ENCODE results near the gene TSPEAR.
A peak's percentile ranks its signal among the peaks of the same experiment; 100 is the strongest.
"Not testable (repeated sequence)": the region's sequence is repeated elsewhere in the genome, so short reads cannot be mapped to it uniquely, and the experiment has no call there.

Gene TSPEAR

DNA sequence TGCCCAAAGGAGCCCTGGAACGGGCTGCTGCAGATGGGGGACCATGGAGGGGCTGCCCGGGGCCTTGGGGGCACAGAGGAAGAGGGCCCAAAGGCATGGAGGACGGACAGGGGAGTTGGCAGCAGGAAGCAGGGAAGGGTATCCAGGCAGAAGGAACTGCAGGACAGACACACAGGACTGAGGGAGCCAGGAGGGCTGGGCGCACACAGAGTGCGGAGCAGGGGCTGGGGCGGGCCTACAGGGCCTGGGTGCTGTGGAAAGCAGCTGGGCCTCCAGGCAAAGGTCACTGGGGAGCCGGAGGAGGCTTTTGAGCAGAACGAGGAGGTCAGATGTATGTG lies 199.5 kb downstream of the TSPEAR start:
- no peak for DNase-seq

DNA sequence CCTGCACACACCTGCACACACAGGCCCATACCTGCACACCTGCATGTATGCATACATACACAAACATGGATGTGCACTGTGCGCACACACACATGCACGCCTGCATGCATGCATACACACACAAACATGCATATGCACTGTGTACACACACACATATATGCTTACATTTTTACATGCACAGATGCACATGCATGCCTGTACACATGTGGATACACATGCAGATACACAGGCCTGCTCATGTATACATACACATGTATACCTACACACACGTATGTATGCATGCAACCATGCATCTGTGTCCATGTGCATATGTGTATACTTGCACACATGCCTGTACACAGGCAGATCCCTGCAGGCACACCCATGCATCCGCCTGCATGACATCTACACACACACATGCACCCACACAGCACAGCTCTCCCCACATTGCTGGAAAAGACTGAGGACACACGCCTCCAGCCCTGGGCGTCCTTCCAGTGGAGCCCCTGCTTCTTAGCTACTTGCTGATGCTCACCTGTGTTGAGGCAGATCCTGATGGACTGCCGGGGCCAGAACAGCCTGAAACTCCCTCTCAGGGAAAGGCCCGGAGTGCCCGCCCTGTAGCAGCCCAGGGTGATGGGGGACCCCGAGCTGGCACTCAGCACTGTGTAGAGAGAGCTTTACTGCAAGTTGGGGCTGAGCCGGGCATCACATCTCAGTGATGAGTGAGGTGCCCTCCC lies 200.0 kb downstream of the TSPEAR start:
- DNase-seq = no peak

DNA sequence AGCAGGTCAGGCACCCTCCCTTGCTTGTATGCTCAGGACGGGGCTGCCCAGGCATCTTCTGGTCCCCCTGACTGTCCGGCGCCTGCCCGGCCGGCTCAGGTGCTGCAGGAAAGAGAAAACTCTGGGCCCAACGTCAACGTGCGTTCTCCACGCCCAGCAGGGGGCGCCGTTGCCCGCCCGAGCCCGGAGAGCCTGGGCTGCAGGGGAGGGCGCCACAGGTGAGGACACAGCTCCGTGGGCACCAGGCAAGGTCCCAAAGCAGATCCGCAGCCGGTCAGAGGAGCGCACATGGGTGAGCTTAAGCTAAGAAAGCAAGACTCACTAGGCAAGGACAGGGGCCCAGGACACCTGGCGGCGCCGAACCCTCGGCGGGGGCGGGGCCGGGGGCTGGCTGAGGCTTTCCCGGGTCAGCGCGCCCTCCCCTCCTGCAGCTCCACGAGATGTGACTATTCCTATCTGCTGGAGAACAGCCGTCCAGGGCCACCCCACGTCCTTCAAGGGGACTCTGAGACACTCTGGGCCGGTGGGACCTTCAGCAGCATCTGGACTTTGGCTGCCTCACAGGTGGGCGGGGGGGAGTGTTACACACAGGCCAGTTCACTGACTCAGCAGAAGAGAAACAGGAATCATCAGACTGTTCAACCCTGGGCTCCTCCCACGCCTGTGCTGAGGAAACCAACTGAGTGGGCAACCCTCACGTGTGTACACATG lies 200.7 kb downstream of the TSPEAR start:
- DNase-seq = peak; percentile 51

DNA sequence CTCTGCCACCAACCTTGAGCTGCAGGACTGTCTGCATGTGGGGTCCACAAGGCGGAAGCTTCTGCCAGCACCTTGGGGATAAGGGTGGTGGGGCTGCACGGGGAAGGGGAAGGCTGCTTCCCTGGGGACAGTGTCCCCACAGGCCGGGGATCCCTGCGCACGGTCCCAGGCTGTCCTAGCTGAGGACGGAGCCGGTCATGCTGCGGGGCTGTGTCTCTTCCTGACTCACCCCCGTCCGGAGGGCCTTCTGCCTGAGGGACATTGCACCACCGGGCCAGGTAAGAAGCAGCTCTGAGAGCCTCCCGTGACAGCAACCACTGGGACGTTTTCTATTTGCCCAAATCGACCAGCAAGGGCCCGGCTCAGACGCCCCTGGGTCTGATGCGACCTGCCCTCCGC lies 201.3 kb downstream of the TSPEAR start:
- DNase-seq = no peak

DNA sequence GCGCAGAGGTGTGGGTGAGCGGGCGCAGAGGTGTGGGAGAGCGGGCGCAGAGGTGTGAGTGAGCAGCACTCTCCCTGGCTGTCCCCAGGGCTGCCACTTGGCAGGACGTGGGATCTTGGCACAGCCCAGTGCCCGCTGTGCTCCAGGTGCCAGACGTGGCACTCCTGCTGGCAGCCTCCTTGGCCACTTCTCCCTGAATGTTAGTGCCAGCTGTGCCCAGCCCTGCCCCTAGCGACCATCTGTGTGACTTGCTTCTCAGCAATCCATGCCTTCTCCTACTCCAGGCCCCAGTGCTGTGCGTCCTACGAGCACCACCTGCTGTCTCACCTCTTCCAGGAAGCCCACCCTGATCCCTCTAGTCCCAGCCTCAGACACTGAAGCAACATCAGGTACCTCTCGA lies 201.8 kb downstream of the TSPEAR start:
- DNase-seq = no peak

DNA sequence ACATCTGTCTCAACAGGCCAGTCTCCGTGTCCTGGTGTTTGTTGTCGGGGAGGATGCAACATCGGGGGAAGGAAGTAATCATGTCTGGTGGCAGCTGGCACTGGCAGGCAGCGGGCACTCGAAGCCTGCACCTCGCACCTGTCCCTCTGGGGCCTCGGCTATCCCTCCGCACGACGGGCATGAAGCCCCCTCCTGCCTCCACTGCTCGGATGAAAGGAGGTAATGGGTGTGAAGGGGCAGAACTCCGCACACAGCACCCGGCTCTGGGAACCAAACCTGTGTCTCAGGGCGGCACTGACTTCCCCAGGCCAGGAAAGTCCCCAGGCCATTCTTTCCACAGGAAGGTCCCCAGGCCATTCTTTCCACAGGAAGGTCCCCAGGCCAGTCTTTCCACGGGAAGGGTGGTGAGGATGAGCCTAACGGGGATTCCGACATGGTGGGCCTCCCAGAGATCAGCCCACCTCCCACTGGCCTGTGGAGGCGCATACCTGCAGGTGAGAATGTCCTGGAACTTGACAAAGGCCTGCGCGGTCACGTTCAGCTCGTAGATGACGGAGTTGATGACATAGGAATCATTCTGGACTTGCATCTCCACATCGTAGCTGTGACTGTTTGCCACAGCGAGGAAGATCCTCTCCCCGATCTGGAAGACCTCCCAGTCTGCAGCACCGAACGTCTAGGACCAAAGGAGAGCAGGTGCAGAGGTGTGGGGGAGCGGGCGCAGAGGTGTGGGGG lies 202.5 kb downstream of the TSPEAR start:
- DNase-seq = no peak

DNA sequence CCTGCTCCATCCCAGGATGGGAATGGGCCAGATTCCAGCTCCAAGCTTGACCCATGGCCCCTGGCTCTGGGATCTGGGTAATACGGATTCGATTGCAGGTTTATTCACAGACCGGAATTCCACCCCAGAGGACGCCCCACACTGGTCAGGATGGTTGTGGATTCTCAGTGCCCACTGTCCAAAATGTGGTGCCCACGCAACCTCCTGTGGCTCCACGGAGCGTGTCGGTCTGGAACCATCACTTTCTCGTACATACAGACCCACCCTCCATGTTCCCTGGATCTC lies 203.0 kb downstream of the TSPEAR start:
- no peak for DNase-seq

DNA sequence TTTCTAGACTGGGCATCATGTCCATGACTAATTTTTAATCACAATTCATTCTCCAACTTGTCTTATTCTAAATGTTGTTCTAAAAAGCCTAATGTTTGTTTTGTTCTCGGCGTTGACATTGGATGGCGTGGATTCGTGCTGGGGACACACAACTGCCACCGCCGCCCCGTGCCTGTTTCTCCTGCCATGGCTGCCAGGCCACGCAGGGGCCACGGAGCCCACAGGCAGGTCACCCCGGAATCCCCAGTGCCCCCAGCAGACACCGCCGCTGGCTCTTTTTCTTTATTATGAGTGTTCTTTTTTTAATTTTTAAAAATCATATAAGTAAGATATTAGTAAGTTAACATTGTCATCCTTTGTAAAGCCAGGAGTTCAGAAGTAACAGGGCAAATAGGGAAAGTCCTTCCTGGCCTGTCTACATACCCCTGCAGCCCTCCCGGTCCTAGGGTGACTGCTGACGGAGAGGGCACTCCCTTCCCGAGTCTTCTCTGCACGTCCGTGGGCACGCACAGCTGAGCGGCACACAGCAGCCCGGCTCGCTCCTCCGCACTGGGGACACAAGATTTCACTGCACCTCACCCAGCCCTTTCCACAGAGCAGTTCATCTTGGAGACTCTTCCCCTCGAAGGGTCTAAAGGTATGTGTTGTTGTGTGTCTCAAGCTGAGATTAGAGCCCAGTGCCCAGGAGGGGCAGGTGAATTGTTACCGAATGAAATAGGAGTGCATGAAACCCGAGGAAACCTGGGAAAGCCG lies 203.5 kb downstream of the TSPEAR start:
- no peak for DNase-seq

DNA sequence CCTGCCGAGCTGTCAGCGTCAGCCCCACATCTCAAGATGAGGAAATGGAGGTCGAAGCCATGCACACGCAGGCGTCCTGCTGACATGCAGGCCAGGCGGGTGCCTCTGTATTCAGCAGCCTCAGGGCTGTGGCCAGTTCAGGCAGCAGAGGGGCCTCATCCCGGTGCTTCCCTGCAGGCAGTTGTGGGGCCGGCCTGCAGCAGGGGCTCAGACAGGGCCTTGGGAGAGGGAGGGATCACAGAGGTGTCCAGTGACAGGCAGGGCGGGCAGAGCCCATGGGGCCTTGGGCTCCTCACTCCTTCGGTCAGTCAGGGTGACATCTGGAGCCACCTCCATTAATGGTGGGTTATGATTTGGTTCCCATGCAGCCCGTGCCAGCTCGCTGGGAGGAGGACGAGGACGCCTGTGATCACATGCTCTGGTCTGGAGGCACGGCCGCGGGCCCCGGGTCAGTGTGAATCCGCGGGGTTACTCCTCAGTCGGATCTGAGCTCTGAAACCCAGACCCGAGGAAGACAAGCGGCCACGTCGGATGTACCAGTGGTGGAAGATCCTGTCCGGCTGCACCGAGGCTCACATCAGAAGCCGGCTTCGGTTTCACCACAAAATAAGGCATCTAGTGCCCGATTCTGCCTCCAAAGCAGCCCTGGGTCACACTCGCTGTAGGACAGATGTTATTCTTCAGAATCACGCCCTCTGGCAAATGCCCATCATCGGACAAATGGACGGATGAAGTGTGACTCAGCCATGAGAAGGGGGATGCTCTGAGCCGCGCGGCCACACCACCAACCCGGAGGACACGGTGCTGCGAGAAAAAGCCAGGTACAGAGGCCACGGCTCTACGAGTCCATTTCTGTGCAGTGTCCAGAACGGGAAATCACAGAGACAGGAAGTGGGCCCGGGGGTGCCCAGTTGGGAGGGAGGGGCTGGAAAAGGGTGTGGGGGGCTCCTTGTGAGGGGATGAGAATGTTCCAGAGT lies 204.8 kb downstream of the TSPEAR start:
- DNase-seq = no peak

DNA sequence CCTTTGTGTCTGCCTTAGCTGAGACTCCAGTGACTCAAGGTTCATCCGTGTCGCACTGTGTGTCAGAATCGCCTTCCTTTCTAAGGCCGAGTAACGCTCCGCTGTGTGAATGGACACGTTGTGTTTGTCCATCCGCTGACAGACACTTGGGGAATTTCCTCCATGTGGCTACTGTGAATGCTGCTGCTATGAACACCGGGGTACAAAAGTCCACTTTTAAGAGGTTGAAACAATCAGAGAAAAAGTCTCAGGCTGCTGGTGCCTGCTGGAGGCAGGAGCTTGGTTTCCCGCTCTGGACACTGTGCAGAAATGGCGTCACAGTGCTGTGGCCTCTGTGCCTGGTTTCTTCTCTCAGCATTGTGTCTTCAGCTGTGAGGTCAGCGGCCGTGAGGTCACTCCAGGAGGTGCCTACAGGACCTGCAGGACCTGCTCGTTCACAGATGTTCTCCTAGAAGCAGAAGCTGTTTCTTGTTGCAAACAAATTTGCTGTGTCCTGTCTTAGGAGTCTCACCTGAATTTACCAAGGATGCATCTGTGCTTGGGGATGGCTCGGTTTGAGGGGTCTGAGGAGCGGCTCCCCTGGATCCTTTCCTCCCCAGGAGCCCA lies 205.6 kb downstream of the TSPEAR start:
- DNase-seq = no peak

DNA sequence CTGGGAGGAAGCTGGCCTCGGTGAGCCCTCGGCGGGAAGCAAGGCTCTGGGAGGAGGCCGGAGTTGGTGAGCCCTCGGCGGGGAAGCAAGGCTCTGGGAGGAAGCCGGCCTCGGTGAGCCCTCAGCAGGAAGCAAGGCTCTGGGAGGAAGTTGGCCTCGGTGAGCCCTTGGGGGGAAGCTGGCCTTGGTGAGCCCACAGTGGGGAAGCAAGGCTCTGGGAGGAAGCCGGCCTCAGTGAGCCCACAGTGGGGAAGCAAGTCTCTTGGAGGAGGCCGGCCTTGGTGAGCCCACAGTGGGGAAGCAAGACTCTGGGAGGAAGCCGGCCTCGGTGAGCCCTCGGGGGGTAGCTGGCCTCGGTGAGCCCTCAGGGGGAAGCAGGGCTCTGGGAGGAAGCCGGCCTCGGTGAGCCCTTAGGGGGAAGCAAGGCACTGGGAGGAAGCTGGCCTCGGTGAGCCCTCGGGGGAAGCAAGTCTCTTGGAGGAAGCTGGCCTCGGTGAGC lies 207.4 kb downstream of the TSPEAR start:
- no peak for DNase-seq

DNA sequence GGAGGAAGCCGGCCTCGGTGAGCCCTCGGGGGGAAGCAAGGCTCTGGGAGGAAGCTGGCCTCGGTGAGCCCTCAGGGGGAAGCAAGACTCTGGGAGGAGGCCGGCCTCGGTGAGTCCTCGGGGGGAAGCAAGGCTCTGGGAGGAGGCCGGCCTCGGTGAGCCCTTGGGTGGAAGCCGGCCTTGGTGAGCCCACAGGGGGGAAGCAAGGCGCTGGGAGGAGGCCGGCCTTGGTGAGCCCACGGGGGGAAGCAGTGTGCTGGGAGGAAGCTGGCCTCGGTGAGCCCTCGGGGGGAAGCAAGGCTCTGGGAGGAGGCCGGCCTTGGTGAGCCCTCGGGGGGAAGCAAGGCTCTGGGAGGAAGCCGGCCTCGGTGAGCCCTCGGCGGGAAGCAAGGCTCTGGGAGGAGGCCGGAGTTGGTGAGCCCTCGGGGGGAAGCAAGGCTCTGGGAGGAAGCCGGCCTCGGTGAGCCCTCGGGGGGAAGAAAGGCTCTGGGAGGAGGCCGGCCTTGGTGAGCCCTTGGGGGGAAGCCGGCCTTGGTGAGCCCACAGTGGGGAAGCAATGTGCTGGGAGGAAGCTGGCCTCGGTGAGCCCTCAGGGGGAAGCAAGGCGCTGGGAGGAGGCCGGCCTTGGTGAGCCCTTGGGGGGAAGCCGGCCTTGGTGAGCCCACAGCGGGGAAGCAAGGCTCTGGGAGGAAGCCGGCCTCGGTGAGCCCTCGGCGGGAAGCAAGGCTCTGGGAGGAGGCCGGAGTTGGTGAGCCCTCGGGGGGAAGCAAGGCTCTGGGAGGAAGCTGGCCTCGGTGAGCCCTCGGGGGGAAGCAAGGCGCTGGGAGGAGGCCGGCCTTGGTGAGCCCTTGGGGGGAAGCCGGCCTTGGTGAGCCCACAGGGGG lies 208.1 kb downstream of the TSPEAR start:
- DNase-seq = not testable (repeated sequence)

DNA sequence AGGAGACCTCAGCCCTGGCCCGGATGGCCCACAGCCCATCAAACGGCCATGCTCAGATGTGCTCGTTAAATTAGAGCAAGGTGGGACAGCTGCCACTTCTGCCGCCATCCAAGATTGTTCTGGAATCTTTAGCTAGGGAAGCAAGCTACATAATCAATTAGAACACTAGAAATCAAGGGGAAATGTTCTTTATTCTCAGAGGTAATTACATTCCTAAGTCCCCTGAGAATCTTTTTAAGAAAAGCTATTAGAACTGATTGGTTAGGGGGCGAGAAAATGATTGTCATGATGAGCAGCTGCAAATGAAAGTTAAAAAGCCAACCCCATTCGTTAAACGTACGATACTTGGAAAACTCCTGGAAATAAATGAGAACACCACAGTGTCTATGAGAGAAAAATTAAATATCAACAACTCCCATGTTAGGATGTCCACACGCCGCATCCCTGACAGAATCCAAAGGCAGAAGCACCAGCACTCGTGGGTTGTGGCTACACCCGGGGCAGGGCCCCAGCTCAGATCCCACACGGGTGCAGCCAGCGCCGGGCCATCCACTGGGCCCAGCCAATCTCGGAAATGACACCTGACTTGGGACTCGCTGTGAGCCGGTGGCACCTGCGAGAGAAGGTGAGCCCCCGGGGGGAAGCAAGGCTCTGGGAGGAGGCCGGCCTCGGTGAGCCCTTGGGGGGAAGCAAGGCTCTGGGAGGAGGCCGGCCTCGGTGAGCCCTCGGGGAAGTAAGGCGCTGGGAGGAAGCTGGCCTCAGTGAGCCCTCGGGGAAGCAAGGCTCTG lies 209.0 kb downstream of the TSPEAR start:
- no peak for DNase-seq

DNA sequence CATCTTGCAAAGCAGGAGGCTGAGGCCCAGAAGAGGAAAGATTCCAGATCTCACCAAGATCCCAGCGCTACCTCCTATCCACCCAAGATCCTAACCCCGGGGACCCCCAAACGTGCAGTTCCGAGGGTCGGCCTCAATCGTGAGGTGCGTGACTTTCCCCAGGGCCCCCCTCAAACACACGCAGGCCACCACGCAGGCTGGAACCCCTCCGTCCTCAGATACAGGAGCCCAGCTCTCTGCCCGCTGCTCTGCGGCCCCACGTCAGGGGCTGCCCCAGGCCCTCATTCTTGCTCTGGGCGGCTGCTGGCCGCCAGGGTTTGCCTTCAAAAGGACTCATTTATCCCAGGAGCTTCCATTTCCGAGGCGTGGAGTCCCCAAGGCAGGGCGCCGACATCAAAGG lies 211.3 kb downstream of the TSPEAR start:
- DNase-seq = no peak

DNA sequence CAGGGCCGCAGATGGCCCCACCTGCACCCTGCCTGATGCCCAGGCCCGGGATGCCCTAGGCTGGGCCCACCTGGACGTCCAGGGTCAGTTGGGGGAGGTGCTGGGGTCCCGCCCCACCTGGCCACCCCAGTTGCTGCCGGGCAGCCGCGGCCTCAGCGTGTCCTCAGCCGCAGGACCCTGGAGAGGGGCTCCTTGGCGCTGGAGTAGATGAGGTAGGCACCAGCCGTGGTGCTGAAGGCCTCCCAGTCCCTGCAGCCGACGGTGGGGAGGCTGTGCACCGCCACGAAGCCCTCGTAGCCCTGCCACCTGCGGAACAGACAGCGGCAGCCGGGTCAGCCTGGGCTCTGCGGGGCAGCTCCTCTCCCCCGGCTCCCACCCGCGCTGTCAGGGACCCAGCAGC lies 211.7 kb downstream of the TSPEAR start:
- no peak for DNase-seq

DNA sequence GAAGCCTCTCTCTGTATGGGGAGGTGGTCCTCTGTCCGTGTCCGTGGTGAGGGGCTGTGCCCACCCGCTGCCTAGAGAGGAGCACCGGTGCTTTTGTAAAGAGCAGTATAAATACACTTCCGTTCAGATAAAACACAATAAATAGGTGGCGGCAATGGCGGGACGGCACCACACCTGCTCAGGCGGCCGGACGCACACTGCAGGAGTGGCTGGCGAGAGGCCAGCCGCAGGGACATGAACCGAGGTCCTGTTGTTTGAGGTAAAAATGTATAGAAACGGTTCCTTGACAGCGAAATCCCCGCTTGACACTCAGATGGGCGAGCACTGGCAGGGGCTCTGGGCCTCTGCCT lies 212.2 kb downstream of the TSPEAR start:
- no peak for DNase-seq

DNA sequence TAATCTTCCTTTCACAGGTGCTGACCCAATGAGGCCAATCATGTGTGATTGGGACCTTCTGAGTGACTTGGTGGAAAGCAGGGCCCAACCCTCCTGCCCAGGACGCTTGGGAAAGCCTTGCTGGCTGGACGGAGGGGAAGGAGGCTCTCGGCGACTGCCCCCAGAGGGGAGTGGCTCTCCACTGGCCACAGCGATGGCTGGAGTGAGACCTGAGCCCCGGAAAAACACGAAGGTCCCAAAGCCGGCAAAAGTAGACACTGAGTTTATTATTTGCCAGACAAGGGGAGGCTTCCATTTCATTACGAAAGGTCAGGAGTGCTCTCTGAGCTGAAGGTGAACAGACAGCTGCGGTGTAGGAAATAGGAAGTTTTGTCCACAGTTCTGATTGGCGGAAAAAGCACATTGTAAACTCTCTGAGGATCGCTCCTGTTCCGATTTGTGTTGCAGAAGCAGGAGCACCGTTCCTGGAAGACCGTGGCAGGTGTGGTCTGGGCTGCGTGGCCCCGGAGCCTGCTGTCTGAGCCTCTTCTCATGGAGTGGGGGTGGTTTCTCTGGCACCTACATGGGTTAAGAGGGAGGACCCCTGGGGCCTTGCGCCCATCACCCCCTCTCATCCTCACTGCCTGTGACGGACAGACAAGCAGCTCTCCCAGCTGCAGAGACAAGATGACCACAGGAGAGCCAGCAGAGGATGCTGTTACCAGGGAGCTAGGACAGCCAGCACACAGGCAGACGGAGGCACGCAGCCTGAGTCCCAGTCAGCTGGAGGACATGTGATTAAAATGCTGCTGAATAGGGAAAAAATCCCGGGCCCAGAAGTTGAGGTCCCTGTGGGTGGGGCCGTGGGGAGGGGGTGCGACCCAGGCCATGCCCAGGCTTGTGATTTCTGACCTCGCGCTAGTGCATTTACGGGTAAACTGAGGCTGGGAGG lies 212.8 kb downstream of the TSPEAR start:
- DNase-seq = no peak

DNA sequence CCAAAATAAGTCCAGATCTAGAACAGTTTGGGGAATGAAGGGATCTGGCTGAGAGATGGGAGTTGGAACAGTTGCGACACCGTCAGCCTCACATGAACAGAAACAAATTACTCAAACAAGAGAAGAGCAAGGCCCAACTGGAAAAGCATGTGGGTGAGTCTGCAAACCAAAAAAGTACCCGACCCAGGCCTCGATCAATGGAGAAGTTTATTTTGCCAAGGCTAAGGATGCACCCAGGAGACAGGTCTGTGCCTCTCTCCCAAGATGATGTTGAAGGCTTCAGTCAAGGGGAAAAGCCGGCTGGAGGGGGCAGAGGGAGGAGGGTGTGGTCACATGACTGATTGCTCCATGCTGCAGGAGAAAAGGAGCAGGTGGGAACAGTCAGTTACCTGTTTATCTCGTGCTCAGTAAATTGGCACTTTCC lies 213.7 kb downstream of the TSPEAR start:
- DNase-seq = no peak

Measured in right hindlimb (tissue), 1 donor.